BJ (cell line): Measurements from ENCODE around the gene LYSMD1. TPM values are rescaled to one million over a fixed set of nuclear protein-coding genes. Genes with fewer than 3 reads are reported as not detected.
A peak's percentile ranks its signal among the peaks of the same experiment; 100 is the strongest.

Experiments
- CTCF ChIA-PET: fragments of 350-600 bp; formaldehyde crosslinking; extraction: SDS; loops from one replicate; lab custom pipeline; 2021; ENCODE audit warnings: antibody characterized with exemption, inconsistent platforms; lab: Yijun Ruan, JAX
- POLR2A ChIA-PET: fragments of 300-600 bp; sonication (Branson Sonifier 250); formaldehyde crosslinking; extraction: SDS; loops from one replicate; lab custom pipeline; 2021; ENCODE audit warnings: antibody characterized with exemption; lab: Charles Lee
- DNase-seq: peaks from one replicate; pipeline ENCODE4 v3.0.0-alpha.2; 2011; ENCODE audit warnings: low read depth
- H3K27me3 ChIP-seq: 2 replicates; pipeline ENCODE4 v1.6.0; 2011; ENCODE audit warnings: low read length; ENCODE audit not compliant: control insufficient read depth, insufficient read depth
- H3K36me3 ChIP-seq: 2 replicates; pipeline ENCODE4 v1.5.1; 2011; ENCODE audit warnings: low read length; ENCODE audit not compliant: control insufficient read depth, insufficient read depth
- H3K4me3 ChIP-seq: 2 replicates; pipeline ENCODE4 v1.5.1; 2011; ENCODE audit warnings: low read depth, mild to moderate bottlenecking, control low read depth, low read length
- polyA plus RNA-seq: library from polyadenylated mRNA; depleted of rRNA; stranded (reverse); fragments of >200 nt; gene quantifications from 2 replicates; pipeline ENCODE4 v1.2.3, GENCODE V29; 2011
- TF ChIP-seq, protein P1 (sequence below): IDR thresholded peaks from 2 replicates; pipeline ENCODE4 v1.5.1; 2011; ENCODE audit warnings: low read depth, mild to moderate bottlenecking, control low read depth, inconsistent platforms, low read length, moderate library complexity; ENCODE audit not compliant: insufficient read depth

LYSMD1 gene
- polyA plus RNA-seq, 1 experiment = 8.5 TPM

DNA sequence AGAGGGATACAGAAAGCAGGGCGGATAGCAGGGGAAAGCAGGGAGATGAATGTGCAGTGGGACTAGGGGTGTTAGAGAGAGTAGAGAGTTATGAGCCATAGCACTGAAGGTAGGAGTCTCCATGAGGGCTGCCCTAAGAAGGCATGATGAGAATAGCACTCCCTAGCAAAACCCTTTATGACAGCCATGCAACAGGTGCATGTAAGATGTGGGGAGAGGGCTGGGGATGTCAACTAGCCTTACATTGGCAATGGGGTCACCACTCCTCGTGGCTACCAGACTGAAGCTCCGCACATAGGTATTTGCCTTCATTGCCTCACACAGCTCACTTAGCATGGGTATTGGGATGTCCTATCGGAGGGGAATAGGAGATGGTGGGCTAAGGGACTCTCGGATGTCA is 5.5 kb upstream of the LYSMD1 start:
- CTCF ChIA-PET = no interaction called here
- no peak overlapping the region for H3K4me3 ChIP-seq
- no peaks in the 10 kb centered on the region for H3K27me3 ChIP-seq
- TF ChIP-seq, protein P1, sequence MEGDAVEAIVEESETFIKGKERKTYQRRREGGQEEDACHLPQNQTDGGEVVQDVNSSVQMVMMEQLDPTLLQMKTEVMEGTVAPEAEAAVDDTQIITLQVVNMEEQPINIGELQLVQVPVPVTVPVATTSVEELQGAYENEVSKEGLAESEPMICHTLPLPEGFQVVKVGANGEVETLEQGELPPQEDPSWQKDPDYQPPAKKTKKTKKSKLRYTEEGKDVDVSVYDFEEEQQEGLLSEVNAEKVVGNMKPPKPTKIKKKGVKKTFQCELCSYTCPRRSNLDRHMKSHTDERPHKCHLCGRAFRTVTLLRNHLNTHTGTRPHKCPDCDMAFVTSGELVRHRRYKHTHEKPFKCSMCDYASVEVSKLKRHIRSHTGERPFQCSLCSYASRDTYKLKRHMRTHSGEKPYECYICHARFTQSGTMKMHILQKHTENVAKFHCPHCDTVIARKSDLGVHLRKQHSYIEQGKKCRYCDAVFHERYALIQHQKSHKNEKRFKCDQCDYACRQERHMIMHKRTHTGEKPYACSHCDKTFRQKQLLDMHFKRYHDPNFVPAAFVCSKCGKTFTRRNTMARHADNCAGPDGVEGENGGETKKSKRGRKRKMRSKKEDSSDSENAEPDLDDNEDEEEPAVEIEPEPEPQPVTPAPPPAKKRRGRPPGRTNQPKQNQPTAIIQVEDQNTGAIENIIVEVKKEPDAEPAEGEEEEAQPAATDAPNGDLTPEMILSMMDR = no peak
- peaks cover 7% of the 10 kb centered on the region for H3K36me3 ChIP-seq
- POLR2A ChIA-PET = no interaction called here
- no peak for DNase-seq

DNA sequence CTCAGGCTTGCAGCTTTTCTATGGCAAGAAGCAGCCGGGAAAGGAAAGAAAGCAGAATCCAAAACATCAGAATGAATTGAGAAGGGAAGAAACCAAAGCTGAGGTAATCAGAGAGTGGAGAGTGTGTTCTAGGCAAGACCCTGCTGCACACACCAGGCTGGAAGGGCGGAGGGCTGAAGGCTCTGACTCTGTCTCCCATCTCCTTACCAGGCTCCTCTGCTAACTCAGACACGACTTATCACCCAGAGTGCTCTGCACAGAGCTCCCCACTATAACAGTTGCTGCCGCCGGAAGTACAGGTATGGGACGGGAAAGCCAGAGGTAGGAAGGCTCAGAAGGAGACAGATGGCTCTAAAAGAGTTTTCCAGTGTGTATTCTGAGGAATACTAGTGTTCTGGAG is 1.4 kb upstream of the LYSMD1 start:
- POLR2A ChIA-PET = interaction anchor here (0.7 to 1.4 kb wide), 2 partner anchors 23 to 28 kb away, joined by 7 to 8 read pairs; partner anchors contain the start of gene VPS72
- CTCF ChIA-PET = interaction anchor here (1.0 to 2.3 kb wide), 4 partner anchors 9 to 174 kb away, joined by 4 to 7 read pairs (median 4); partner anchors contain the start of gene TMOD4
- TF ChIP-seq, protein P1 = no peak
- no peak for DNase-seq
- H3K4me3 ChIP-seq = peak overlapping the region; percentile 80
- H3K36me3 ChIP-seq = peaks cover 5% of the 10 kb centered on the region
- H3K27me3 ChIP-seq = no peaks in the 10 kb centered on the region

DNA sequence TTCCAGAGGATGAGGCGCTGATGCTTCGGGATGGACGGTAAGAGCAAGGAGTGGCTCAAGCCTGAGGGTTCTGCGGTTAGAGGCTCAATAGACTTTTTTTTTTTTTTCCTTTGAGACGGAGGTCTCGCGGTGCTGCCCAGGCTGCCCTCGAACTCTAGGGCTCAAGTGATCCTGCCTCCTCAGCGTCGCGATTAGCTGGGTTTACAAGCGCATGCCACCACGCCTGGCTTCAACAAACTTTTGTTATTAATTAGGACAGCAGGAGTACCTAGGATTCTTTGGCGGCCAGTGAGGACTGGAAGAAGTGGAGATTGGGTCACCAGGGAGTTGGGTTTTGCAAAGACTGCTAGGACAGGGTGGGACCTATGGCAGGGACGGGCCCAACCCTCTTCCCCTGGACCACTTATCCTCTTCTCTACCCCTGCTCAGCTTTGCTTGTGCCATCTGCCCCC is 829 bp upstream of the LYSMD1 start:
- ChIA-PET POLR2A (interaction anchor here (0.7 to 1.4 kb wide), 2 partner anchors 23 to 29 kb away, joined by 7 to 8 read pairs; partner anchors contain the start of gene VPS72), CTCF (interaction anchor here (1.0 to 2.3 kb wide), 4 partner anchors 9 to 174 kb away, joined by 4 to 7 read pairs (median 4); partner anchors contain the start of gene TMOD4)
- Histone ChIP-seq H3K36me3 (peaks cover 8% of the 10 kb centered on the region), H3K27me3 (no peaks in the 10 kb centered on the region), H3K4me3 (peak overlapping the region; percentile 80)
- no peak for DNase-seq
- TF ChIP-seq, protein P1 = no peak

DNA sequence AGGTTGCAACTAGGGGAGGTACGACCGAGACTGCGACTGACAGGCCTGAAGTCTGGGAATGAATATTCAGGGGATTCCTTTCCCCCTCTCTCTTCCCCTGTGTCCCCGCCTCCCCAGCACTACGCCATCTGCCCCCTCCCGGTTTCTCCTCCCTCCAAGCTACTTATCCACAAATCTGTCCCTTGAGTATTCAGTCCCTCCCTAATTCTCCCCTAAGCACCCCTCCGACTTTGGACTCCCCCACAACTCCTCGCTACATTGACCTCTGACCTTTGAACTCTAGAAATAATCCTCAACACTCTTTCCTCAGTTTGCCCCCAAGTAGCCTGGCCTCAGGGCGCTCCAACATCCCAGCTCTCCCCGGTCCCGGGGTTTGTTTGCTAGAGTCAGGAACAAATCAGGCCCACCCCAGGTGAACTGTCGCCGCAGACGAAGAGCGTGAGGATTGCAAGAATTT is 393 bp downstream of the LYSMD1 start:
- ChIA-PET CTCF (interaction anchor here (1.0 to 2.3 kb wide), 4 partner anchors 10 to 141 kb away, joined by 3 to 7 read pairs (median 5); no protein-coding TSS in a partner anchor), POLR2A (interaction anchor here (0.7 kb wide), 1 partner anchor 117 kb away, joined by 11 read pairs; no protein-coding TSS in a partner anchor)
- TF ChIP-seq, protein P1 = no peak
- Histone ChIP-seq H3K4me3 (peak overlapping the region; percentile 80), H3K27me3 (no peaks in the 10 kb centered on the region), H3K36me3 (peaks cover 15% of the 10 kb centered on the region)
- DNase-seq = no peak

DNA sequence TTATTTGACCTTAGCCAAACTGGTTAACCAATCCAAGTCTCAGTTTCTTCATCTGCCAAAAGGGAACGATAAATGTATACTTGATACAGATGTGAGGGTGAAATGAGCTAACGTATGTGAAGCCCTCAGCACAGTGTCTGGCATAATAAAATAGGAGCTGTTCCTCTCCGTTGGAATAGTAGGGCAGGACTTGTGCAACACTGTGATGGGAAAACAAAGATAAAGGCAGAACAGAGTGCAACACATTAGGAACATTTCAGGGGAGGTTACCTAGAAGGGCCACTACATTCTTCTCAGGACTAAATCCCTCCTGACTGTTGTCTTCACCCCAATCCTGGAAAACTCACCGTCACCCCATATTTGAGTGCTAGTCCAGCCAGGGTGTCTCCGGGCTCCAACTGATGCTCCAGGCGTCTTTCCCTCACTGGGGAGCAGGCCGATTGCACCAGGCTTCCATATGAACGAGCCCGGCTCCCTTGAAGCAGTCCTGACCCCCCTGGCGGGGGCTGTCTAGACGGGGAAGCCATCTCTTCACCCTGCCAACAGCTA is 896 bp downstream of the LYSMD1 start:
- Histone ChIP-seq H3K4me3 (peak overlapping the region; percentile 80), H3K27me3 (no peaks in the 10 kb centered on the region), H3K36me3 (peaks cover 16% of the 10 kb centered on the region)
- POLR2A ChIA-PET = interaction anchor here (0.7 kb wide), 1 partner anchor 118 kb away, joined by 11 read pairs; no protein-coding TSS in a partner anchor
- no peak for DNase-seq
- CTCF ChIA-PET = interaction anchor here (1.0 to 2.3 kb wide), 4 partner anchors 10 to 140 kb away, joined by 3 to 7 read pairs (median 5); no protein-coding TSS in a partner anchor
- TF ChIP-seq, protein P1 = no peak
